HG03095 (cell line): ENCODE measurements around the gene RHBDL1.

ENCODE experiments used
- ATAC-seq: cut with Tn5 transposase; IDR thresholded peaks from one replicate; pipeline ENCODE4 v1.9.1; 2021; ENCODE audit warnings: moderate library complexity; ENCODE audit not compliant: unreplicated experiment

Gene RHBDL1

GRCh38 chr16:652454-653305 lies 22.8 kb upstream of the RHBDL1 start:
- no peak for ATAC-seq

- ATAC-seq, result no peak
Measured at GRCh38 chr16:654034-654433, 21.4 kb upstream of the RHBDL1 start.

- no peak for ATAC-seq
Measured at GRCh38 chr16:657487-657886, 18.0 kb upstream of the RHBDL1 start.

GRCh38 chr16:658679-659571 lies 16.5 kb upstream of the RHBDL1 start:
- no peak for ATAC-seq

- ATAC-seq, result no peak
Measured at GRCh38 chr16:659618-660017, 15.9 kb upstream of the RHBDL1 start.

- ATAC-seq, result no peak
Measured at GRCh38 chr16:660132-660458, 15.4 kb upstream of the RHBDL1 start.

GRCh38 chr16:660459-661183 lies 14.8 kb upstream of the RHBDL1 start:
- no peak for ATAC-seq

GRCh38 chr16:661184-661821 lies 14.2 kb upstream of the RHBDL1 start:
- ATAC-seq, result no peak

- ATAC-seq, result no peak
Measured at GRCh38 chr16:662095-662494, 13.4 kb upstream of the RHBDL1 start.

- no peak for ATAC-seq
Measured at GRCh38 chr16:662597-662996, 12.9 kb upstream of the RHBDL1 start.

GRCh38 chr16:666572-666971 lies 8.9 kb upstream of the RHBDL1 start:
- ATAC-seq, result no peak

- no peak for ATAC-seq
Measured at GRCh38 chr16:667113-667779, 8.2 kb upstream of the RHBDL1 start.

GRCh38 chr16:667780-668518 lies 7.5 kb upstream of the RHBDL1 start, which contains the start of gene RHOT2:
Gene RHOT2, plus strand, starts transcription at chr16:668132. Its CDS starts 68 bp downstream, at chr16:668200.
- ATAC-seq, result peak; percentile 59

GRCh38 chr16:668519-669171 lies 6.8 kb upstream of the RHBDL1 start:
- no peak for ATAC-seq

- no peak for ATAC-seq
Measured at GRCh38 chr16:669666-670065, 5.8 kb upstream of the RHBDL1 start.

- no peak for ATAC-seq
Measured at GRCh38 chr16:670485-671352, 4.8 kb upstream of the RHBDL1 start.

- ATAC-seq, result no peak
Measured at GRCh38 chr16:671353-672131, 3.9 kb upstream of the RHBDL1 start.
